ENCODE data around the gene RIPOR2. TPM values are rescaled to one million over a fixed set of nuclear protein-coding genes. Genes with fewer than 3 reads are reported as not detected.

RIPOR2 gene
- total RNA-seq, 2 experiments from 2014 or later = 18.0 to 28.9 TPM

GRCh38 chr6:24982231-24982630, 46.5 kb upstream of the RIPOR2 start:
- no peaks in the 10 kb centered on the region for H3K79me2 ChIP-seq (ENCODE audit: insufficient read depth, low read depth, low read length)
- H4K20me1 ChIP-seq (ENCODE audit: insufficient read depth, low read length) = no peaks in the 10 kb centered on the region
- H3K4me3 ChIP-seq (ENCODE audit: low read depth, low read length, poor library complexity, severe bottlenecking) = no peak overlapping the region
- no TSS peak for BruUV-seq (replicated peaks)
- no peaks in the 10 kb centered on the region for H3K36me3 ChIP-seq (ENCODE audit: insufficient read depth, low read length)
- CTCF ChIA-PET (ENCODE audit: unreplicated experiment) = no interaction called here
- no peak overlapping the region for H2AFZ ChIP-seq (ENCODE audit: low read length)
- H3K9me2 ChIP-seq (ENCODE audit: insufficient read depth, low read length) = no peaks in the 10 kb centered on the region
- H3K4me2 ChIP-seq (ENCODE audit: low read length) = no peak overlapping the region
- DNase-seq (ENCODE audit: low spot score) = no peak
- no peak overlapping the region for H3K27ac ChIP-seq (ENCODE audit: low read depth, low read length, poor library complexity, severe bottlenecking)
- intact Hi-C loops (cut with micrococcal nuclease; ENCODE audit: unreplicated experiment) = no loop called here
- POLR2A ChIA-PET = interaction anchor here (0.9 kb wide), 2 partner anchors 83 to 175 kb away, joined by 3 read pairs; no protein-coding TSS in a partner anchor
- TF ChIP-seq EZH2phosphoT487 (IDR thresholded peaks at IDR 0.05; ENCODE audit: borderline replicate concordance, low read depth, low read length) (no peak), CTCF (conservative IDR thresholded peaks at IDR 0.05; ENCODE audit: low read length) (no peak)
- no peaks in the 10 kb centered on the region for H3K4me1 ChIP-seq (ENCODE audit: insufficient read depth, low read length, poor library complexity, severe bottlenecking)
- H3K9me3 ChIP-seq (ENCODE audit: low read length) = no peaks in the 10 kb centered on the region

DNA sequence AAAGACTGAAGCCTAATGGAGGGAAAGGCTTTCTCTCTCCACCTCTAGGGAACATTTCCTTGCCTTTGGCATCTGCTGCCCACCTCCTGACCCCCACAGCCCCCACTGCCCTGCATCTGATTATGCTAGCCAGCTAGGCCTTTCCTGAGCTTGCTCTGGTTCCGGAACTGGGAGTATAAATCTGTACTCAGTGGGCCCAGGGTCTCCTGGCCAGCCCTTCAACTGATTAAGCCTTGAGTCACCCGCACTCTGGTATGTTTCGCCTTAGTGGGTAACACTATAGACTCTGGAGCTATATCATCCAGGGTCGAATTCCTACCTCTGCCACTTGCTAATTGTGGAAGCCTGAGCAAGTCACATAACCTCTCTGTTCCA, 45.6 kb upstream of the RIPOR2 start:
- TF ChIP-seq EZH2phosphoT487 (IDR thresholded peaks at IDR 0.05; ENCODE audit: borderline replicate concordance, low read depth, low read length) (no peak), CTCF (conservative IDR thresholded peaks at IDR 0.05; ENCODE audit: low read length) (no peak)
- H3K79me2 ChIP-seq (ENCODE audit: insufficient read depth, low read depth, low read length) = no peaks in the 10 kb centered on the region
- H3K4me1 ChIP-seq (ENCODE audit: insufficient read depth, low read length, poor library complexity, severe bottlenecking) = no peaks in the 10 kb centered on the region
- ChIA-PET CTCF (ENCODE audit: unreplicated experiment) (no interaction called here), POLR2A (no interaction called here)
- no peak overlapping the region for H3K4me3 ChIP-seq (ENCODE audit: low read depth, low read length, poor library complexity, severe bottlenecking)
- H3K36me3 ChIP-seq (ENCODE audit: insufficient read depth, low read length) = no peaks in the 10 kb centered on the region
- H4K20me1 ChIP-seq (ENCODE audit: insufficient read depth, low read length) = no peaks in the 10 kb centered on the region
- BruUV-seq (replicated peaks) = no TSS peak
- DNase-seq (ENCODE audit: low spot score) = no peak
- H3K9me3 ChIP-seq (ENCODE audit: low read length) = no peaks in the 10 kb centered on the region
- no peak overlapping the region for H3K4me2 ChIP-seq (ENCODE audit: low read length)
- H3K27ac ChIP-seq (ENCODE audit: low read depth, low read length, poor library complexity, severe bottlenecking) = no peak overlapping the region
- no peak overlapping the region for H2AFZ ChIP-seq (ENCODE audit: low read length)
- intact Hi-C loops (cut with micrococcal nuclease; ENCODE audit: unreplicated experiment) = no loop called here
- no peaks in the 10 kb centered on the region for H3K9me2 ChIP-seq (ENCODE audit: insufficient read depth, low read length)

DNA sequence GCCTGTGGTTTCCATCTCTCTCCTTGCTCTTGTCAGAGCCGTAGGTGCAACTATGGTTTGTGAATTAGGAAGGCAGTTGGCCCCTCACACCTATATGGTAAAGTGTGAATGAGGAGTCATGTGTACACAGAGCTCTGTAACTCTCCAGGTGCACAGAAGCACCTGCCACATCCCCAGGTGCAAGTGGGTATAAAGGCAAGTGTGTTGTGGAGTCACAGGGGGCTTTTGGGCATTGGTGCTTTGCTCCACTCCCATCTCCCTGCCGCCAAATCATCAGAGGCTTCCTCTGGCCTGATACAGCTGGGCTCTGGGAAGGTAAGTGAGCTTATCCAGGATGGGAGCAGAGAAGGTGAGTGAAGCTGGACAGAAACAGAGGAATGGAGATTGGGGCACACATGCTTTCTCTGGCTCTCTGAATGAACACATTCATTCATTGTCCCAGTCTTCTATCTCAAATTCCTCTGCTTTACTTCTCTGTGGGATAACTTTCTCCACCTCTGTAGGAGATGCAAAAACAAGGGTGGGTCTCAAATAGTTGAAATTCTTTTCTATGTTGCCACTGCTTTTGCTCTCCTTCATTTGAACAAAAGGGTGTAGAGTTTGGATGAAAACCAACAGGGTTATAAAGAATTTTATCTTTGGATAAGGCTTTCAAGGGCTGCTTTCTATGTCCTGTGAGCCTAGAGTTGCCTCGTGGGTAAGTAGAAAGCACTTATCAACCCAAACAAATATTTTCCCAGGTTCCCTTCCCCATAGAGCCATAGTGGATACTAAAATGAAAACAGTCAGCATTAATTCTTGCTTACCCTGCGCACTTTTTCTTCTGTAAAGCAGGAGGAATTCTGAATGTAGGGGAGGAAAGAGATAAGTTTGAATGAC, 45.0 kb upstream of the RIPOR2 start:
- DNase-seq (ENCODE audit: low spot score) = no peak
- CTCF ChIA-PET (ENCODE audit: unreplicated experiment) = no interaction called here
- Histone ChIP-seq H3K36me3 (ENCODE audit: insufficient read depth, low read length) (no peaks in the 10 kb centered on the region), H3K4me3 (ENCODE audit: low read depth, low read length, poor library complexity, severe bottlenecking) (no peak overlapping the region), H3K9me2 (ENCODE audit: insufficient read depth, low read length) (no peaks in the 10 kb centered on the region), H3K27ac (ENCODE audit: low read depth, low read length, poor library complexity, severe bottlenecking) (no peak overlapping the region), H3K4me2 (ENCODE audit: low read length) (no peak overlapping the region), H4K20me1 (ENCODE audit: insufficient read depth, low read length) (no peaks in the 10 kb centered on the region), H3K4me1 (ENCODE audit: insufficient read depth, low read length, poor library complexity, severe bottlenecking) (no peaks in the 10 kb centered on the region), H3K9me3 (ENCODE audit: low read length) (no peaks in the 10 kb centered on the region), H2AFZ (ENCODE audit: low read length) (no peak overlapping the region), H3K79me2 (ENCODE audit: insufficient read depth, low read depth, low read length) (no peaks in the 10 kb centered on the region)
- BruUV-seq (replicated peaks) = no TSS peak
- intact Hi-C loops (cut with micrococcal nuclease; ENCODE audit: unreplicated experiment) = no loop called here
- no peak for TF ChIP-seq EZH2phosphoT487 (IDR thresholded peaks at IDR 0.05; ENCODE audit: borderline replicate concordance, low read depth, low read length)
- POLR2A ChIA-PET = interaction anchor here (2.6 kb wide), 1 partner anchor 11 kb away, joined by 6 read pairs; no protein-coding TSS in a partner anchor

All from OCI-LY7 (cell line).